ENCODE results near the gene ARHGAP10. TPM values are rescaled to one million over a fixed set of nuclear protein-coding genes. Genes with fewer than 3 reads are reported as not detected.

ARHGAP10 gene
- total and polyA plus RNA-seq, 10 of the 15 experiments (the other 5 are each of a cell fraction or from before 2014, with no cell fraction given) = 1.3 to 25.8 (median 17.2) TPM

- TF ChIP-seq TCF3 (IDR thresholded peaks at IDR 0.05; ENCODE audit: borderline replicate concordance, insufficient read depth, low read depth, low read length) (no peak), TCF7 (IDR thresholded peaks at IDR 0.05; ENCODE audit: borderline replicate concordance) (no peak)
These were observed 4.6 kb downstream of the ARHGAP10 start (continued) for GRCh38 chr4:147736458-147736857.

DNA sequence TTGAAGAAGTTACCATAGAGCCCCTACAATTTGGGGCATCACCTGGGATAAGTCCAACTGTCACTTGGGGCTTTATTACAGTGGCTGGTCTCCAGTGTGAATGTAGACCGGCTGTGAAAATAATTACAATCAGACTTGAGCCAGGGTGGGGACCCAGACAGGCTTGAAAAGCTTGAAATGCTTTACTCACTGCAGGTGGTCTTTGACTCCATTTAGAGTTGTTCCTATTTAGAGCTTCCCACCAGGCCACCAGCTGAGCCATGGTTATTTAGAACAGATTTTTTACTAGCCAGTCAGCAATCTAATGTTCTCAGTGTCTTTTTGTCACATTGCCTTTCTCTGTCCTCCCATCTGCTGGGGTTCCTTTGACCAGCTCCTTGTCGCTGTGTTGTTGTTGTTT, 5.7 kb downstream of the ARHGAP10 start:
- Histone ChIP-seq H3K4me3 (no peak overlapping the region), H3K27me3 (replicated peaks in 1 of 2; ENCODE audit: control insufficient read depth in 2 of 2, insufficient read depth in 2 of 2, low read length in 1 of 2) (no peaks in the 10 kb centered on the region), H4K20me1 (ENCODE audit: control insufficient read depth, insufficient read depth) (no peaks in the 10 kb centered on the region), H3K4me2 (ENCODE audit: control insufficient read depth, insufficient read depth) (0 out of 2 replicates have a peak overlapping the region, but pooled peaks have one; percentile 27), H3K9me3 (replicated peaks; ENCODE audit: control insufficient read depth, insufficient read depth, low read length) (no peaks in the 10 kb centered on the region), H2AFZ (ENCODE audit: control insufficient read depth, low read depth, low read length) (no peak overlapping the region), H3K36me3 (ENCODE audit: control insufficient read depth in 2 of 2, insufficient read depth in 2 of 2, low read length in 1 of 2) (peaks cover 0 to 3% of the 10 kb centered on the region in 2 experiments; a peak in 2 of 4 replicates), H3K79me2 (ENCODE audit: control insufficient read depth, insufficient read depth, low read length) (peaks cover 92% of the 10 kb centered on the region), H3K4me1 (ENCODE audit: control insufficient read depth, insufficient read depth, low read length) (peaks cover 14% of the 10 kb centered on the region), H3K27ac (ENCODE audit: control insufficient read depth, insufficient read depth) (peak overlapping the region; percentile 1; the same call in 1 of the 2 replicates), H3K9ac (ENCODE audit: control insufficient read depth, insufficient read depth, low read length) (no peak overlapping the region)
- no TSS peak for BruUV-seq (replicated peaks)
- ChIA-PET POLR2A (interaction anchor here (0.6 to 2.6 kb wide), 6 partner anchors 10 to 321 kb away, joined by 3 to 9 read pairs (median 4); no protein-coding TSS in a partner anchor), CTCF (interaction anchor here (0.7 to 4.1 kb wide), 4 partner anchors 16 to 129 kb away, joined by 3 to 33 read pairs (median 4); no protein-coding TSS in a partner anchor), RAD21 (ENCODE audit: unreplicated experiment) (interaction anchor here (0.9 to 2.0 kb wide), 4 partner anchors 11 to 129 kb away, joined by 4 to 12 read pairs (median 4); no protein-coding TSS in a partner anchor), SMC1A (ENCODE audit: uncharacterized antibody, unreplicated experiment) (interaction anchor here (0.6 to 5.0 kb wide), 15 partner anchors 10 to 128 kb away, joined by 3 to 42 read pairs (median 4); partner anchors contain the start of gene PRMT9)
- no peak for TF ChIP-seq ZBTB4 (CRISPR knock-in tag; IDR thresholded peaks at IDR 0.05)
- TF ChIP-seq BACH1 (IDR thresholded peaks at IDR 0.05; ENCODE audit: borderline replicate concordance) = no peak
- no peak for TF ChIP-seq ZNF217 (IDR thresholded peaks at IDR 0.05)
- TF ChIP-seq STAT3 (IDR thresholded peaks at IDR 0.05; ENCODE audit: low read depth, low read length) = no peak
- TF ChIP-seq SIN3A (IDR thresholded peaks at IDR 0.05; ENCODE audit: low read depth, low read length) = no peak
- TF ChIP-seq CEBPB (IDR thresholded peaks at IDR 0.05; ENCODE audit: borderline replicate concordance in 1 of 2, low read depth in 2 of 2, low read length in 2 of 2) = no peak
- no peak for TF ChIP-seq ATF3 (IDR thresholded peaks at IDR 0.05; ENCODE audit: borderline replicate concordance, extremely low read depth, low read depth, low read length)
- no peak for TF ChIP-seq GABPA (IDR thresholded peaks at IDR 0.05; ENCODE audit: low read depth)
- TF ChIP-seq ZNF24 (IDR thresholded peaks at IDR 0.05) = no peak
- TF ChIP-seq BMI1 (IDR thresholded peaks at IDR 0.05; ENCODE audit: borderline replicate concordance) = no peak
- TF ChIP-seq CREM (IDR thresholded peaks at IDR 0.05; ENCODE audit: low read depth) = no peak
- no peak for TF ChIP-seq RBBP5 (conservative IDR thresholded peaks at IDR 0.05)
- TF ChIP-seq MXI1 (IDR thresholded peaks at IDR 0.05; ENCODE audit: low read depth, low read length) = no peak
- no peak for TF ChIP-seq ZSCAN29 (IDR thresholded peaks at IDR 0.05)
- no peak for TF ChIP-seq TCF3 (IDR thresholded peaks at IDR 0.05; ENCODE audit: borderline replicate concordance, insufficient read depth, low read depth, low read length)
- no peak for TF ChIP-seq RAD51 (IDR thresholded peaks at IDR 0.05)
- TF ChIP-seq, protein P1, sequence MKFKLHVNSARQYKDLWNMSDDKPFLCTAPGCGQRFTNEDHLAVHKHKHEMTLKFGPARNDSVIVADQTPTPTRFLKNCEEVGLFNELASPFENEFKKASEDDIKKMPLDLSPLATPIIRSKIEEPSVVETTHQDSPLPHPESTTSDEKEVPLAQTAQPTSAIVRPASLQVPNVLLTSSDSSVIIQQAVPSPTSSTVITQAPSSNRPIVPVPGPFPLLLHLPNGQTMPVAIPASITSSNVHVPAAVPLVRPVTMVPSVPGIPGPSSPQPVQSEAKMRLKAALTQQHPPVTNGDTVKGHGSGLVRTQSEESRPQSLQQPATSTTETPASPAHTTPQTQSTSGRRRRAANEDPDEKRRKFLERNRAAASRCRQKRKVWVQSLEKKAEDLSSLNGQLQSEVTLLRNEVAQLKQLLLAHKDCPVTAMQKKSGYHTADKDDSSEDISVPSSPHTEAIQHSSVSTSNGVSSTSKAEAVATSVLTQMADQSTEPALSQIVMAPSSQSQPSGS (IDR thresholded peaks at IDR 0.05; ENCODE audit: low read length) = no peak
- ATAC-seq = no peak
- in situ Hi-C loops (cut with MboI) (no loop called here), intact Hi-C loops (cut with micrococcal nuclease; ENCODE audit: unreplicated experiment) (no loop called here)
- no peak for FAIRE-seq
- WGBS (ENCODE audit: insufficient coverage, insufficient replicate concordance, low lambda C conversion rate, missing lambda C conversion rate) = 87% methylated on average over 2 of the region's 2 CpGs
- DNase-seq (ENCODE audit: low read depth, low spot score) = no peak

Measured in GM12878 (cell line).